Gastroesophageal sphincter (tissue), 4 donors: ENCODE data around the gene ALOXE3. TPM values are rescaled to one million over a fixed set of nuclear protein-coding genes. Genes with fewer than 3 reads are reported as not detected.

Experiments
- ATAC-seq: fragments of 150-250 bp; one replicate; pipeline ENCODE4 v1.9.1; 2016; ENCODE audit warnings: mild to moderate bottlenecking, moderate library complexity
- H3K27ac ChIP-seq, 4 donors: fragments of 200-600 bp; sonication (generic) in 3 of 4; 1 replicate in 3 of 4; 2 replicates in 1 of 4; pipeline ENCODE4 v1.5.1; 2016 to 2019
- H3K27me3 ChIP-seq: fragments of 200-600 bp; sonication (generic); one replicate; pipeline ENCODE4 v1.5.1; 2019
- H3K36me3 ChIP-seq, 2 donors: fragments of 200-600 bp; sonication (generic); one replicate each; pipeline ENCODE4 v1.5.1; 2019; ENCODE audit warnings: control low read depth in 1 of 2
- H3K4me1 ChIP-seq, 3 donors: fragments of 200-600 bp; sonication (generic); 1 replicate in 2 of 3; 2 replicates in 1 of 3; pipeline ENCODE4 v1.5.1; 2016 to 2019; ENCODE audit warnings: control low read depth in 2 of 3
- H3K4me3 ChIP-seq, 2 donors: fragments of 200-600 bp; sonication (generic); one replicate each; pipeline ENCODE4 v1.5.1; 2019; ENCODE audit warnings: mild to moderate bottlenecking in 1 of 2, moderate library complexity in 1 of 2
- H3K9me3 ChIP-seq, 3 donors: fragments of 200-600 bp; sonication (generic); one replicate each; pipeline ENCODE4 v1.5.1; 2017 to 2019; ENCODE audit warnings: control low read depth in 2 of 3
- EP300 ChIP-seq: sonication (generic); formaldehyde crosslinking; IDR thresholded peaks from one replicate; pipeline ENCODE4 v1.6.1; 2017; ENCODE audit warnings: antibody characterized with exemption, mild to moderate bottlenecking
- POLR2A ChIP-seq, 2 donors: fragments of 450-650 bp; IDR thresholded peaks; one replicate each; pipeline ENCODE4 v1.6.1; 2017; ENCODE audit warnings: antibody characterized with exemption in 2 of 2, mild to moderate bottlenecking in 2 of 2, moderate library complexity in 1 of 2
- POLR2AphosphoS5 ChIP-seq: sonication (generic); formaldehyde crosslinking; IDR thresholded peaks from one replicate; pipeline ENCODE4 v1.6.1; 2017; ENCODE audit warnings: antibody characterized with exemption
- WGBS, 2 donors: methylation state at CpG; one replicate each; pipeline ENCODE4 v1.1.5; 2018; ENCODE audit warnings: low coverage in 1 of 2; 5-methylcytosine and 5-hydroxymethylcytosine counted together
- total RNA-seq, 4 donors: library from RNA; depleted of rRNA; stranded (reverse); fragments of >200 nt; gene quantifications; one replicate each; pipeline ENCODE4 v1.1.0, GENCODE V29; 2016
- TF ChIP-seq, protein P1 (sequence below), 4 experiments: fragments of 200-600 bp in 2 of 4; fragments of 450-650 bp in 2 of 4; sonication (generic) in 1 of 4; IDR thresholded peaks; one replicate each; pipeline ENCODE4 v1.5.1; 2017 to 2019; ENCODE audit warnings: antibody characterized with exemption in 4 of 4, mild to moderate bottlenecking in 2 of 4, moderate library complexity in 2 of 4

The ALOXE3 gene
- total RNA-seq, 4 donors from 2014 or later: 0.37 TPM; not detected in 3

GRCh38 chr17:8162997-8163977 is 45.0 kb upstream of the ALOXE3 start:
- Histone ChIP-seq H3K27ac (peak overlapping the region; percentile 96 to 100 (median 98)), H3K4me3 (peak overlapping the region; percentile 69 to 87), H3K9me3 (no peaks in the 10 kb centered on the region), H3K27me3 (no peaks in the 10 kb centered on the region), H3K4me1 (peaks cover 9 to 62% (median 37%) of the 10 kb centered on the region in 3 donors), H3K36me3 (peaks cover 0 to 25% of the 10 kb centered on the region in 2 donors)
- TF ChIP-seq, protein P1, sequence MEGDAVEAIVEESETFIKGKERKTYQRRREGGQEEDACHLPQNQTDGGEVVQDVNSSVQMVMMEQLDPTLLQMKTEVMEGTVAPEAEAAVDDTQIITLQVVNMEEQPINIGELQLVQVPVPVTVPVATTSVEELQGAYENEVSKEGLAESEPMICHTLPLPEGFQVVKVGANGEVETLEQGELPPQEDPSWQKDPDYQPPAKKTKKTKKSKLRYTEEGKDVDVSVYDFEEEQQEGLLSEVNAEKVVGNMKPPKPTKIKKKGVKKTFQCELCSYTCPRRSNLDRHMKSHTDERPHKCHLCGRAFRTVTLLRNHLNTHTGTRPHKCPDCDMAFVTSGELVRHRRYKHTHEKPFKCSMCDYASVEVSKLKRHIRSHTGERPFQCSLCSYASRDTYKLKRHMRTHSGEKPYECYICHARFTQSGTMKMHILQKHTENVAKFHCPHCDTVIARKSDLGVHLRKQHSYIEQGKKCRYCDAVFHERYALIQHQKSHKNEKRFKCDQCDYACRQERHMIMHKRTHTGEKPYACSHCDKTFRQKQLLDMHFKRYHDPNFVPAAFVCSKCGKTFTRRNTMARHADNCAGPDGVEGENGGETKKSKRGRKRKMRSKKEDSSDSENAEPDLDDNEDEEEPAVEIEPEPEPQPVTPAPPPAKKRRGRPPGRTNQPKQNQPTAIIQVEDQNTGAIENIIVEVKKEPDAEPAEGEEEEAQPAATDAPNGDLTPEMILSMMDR (IDR thresholded peaks at IDR 0.05): no peak
- TF ChIP-seq POLR2A (IDR thresholded peaks at IDR 0.05) (no peak), POLR2AphosphoS5 (no peak), EP300 (no peak)
- ATAC-seq: peak; percentile 46
- WGBS, 2 donors: 0% methylated on average over 3 to 9 of the region's 55 CpGs

DNA sequence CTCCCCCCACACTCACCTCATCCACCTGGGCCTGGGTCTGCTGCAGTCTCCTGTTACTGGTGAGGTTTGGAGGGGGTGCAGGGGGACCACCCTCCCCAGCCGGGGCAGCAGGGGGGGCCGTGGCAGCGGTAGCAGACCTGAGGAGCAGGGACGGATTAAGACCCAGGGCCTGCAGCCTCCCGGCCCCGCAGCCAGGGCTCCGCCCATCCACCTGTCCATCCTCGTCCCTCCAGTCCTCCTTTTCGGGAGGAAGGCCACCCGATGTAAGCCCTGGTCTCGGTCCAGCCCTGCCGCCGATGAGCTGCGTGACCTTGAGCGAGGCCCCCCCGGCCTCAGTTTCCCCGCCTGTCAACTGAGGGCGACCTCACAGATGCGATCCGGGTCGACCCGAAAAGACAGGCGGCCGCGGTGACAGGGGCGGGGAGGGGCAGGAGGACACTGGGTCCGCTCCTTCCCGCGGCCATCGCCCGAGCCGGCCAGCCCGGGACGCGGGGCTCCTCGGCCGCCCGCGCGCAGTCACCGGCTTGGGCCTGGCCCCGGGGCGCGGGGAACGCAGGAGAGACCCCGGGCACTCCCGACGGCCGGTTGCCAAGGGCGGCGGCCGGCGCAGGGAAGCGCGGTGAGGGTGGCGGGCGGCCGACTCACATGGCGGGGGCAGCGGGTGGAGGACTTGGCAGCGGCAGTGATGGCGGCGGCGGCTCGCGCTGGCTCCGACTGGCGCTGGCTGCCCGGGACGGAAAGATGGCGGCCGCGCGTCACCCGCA is 44.1 kb upstream of the ALOXE3 start, which contains the start of gene VAMP2:
TSS of gene VAMP2 (minus strand) at position 716 of the 764 bp plus-strand sequence. CDS start at position 647, 69 bp downstream.
- ATAC-seq: peak; percentile 83
- TF ChIP-seq, protein P1 (IDR thresholded peaks at IDR 0.05): peak in 3 of 4 experiments; percentile 6 to 8 (median 8)
- TF ChIP-seq EP300 (no peak), POLR2A (IDR thresholded peaks at IDR 0.05) (peak; percentile 89), POLR2AphosphoS5 (peak; percentile 86)
- Histone ChIP-seq H3K36me3 (peaks cover 0 to 25% of the 10 kb centered on the region in 2 donors), H3K27ac (peak within 1 kb of the TSS; percentile 96 to 100 (median 98)), H3K4me1 (peaks cover 9 to 71% (median 40%) of the 10 kb centered on the region in 3 donors), H3K4me3 (peak within 1 kb of the TSS; percentile 69 to 87), H3K27me3 (no peaks in the 10 kb centered on the region), H3K9me3 (no peaks in the 10 kb centered on the region)
- no CpG with 5 or more reads among the region's 75 CpGs for WGBS, 2 donors

GRCh38 chr17:8161289-8162232 is 43.2 kb upstream of the ALOXE3 start:
- peak overlapping the region; percentile 96 to 100 (median 98) for H3K27ac ChIP-seq
- WGBS, 2 donors: 37 to 85% methylated on average over 2 to 13 of the region's 19 CpGs
- no peaks in the 10 kb centered on the region for H3K9me3 ChIP-seq
- H3K36me3 ChIP-seq: peaks cover 0 to 25% of the 10 kb centered on the region in 2 donors
- H3K4me1 ChIP-seq: peaks cover 9 to 78% (median 43%) of the 10 kb centered on the region in 3 donors
- no peak for ATAC-seq
- H3K4me3 ChIP-seq: peak overlapping the region; percentile 69 to 87
- H3K27me3 ChIP-seq: no peaks in the 10 kb centered on the region
- TF ChIP-seq POLR2AphosphoS5: no peak
- no peak for TF ChIP-seq EP300
- TF ChIP-seq, protein P1 (IDR thresholded peaks at IDR 0.05): no peak
- no peak for TF ChIP-seq POLR2A (IDR thresholded peaks at IDR 0.05)

DNA sequence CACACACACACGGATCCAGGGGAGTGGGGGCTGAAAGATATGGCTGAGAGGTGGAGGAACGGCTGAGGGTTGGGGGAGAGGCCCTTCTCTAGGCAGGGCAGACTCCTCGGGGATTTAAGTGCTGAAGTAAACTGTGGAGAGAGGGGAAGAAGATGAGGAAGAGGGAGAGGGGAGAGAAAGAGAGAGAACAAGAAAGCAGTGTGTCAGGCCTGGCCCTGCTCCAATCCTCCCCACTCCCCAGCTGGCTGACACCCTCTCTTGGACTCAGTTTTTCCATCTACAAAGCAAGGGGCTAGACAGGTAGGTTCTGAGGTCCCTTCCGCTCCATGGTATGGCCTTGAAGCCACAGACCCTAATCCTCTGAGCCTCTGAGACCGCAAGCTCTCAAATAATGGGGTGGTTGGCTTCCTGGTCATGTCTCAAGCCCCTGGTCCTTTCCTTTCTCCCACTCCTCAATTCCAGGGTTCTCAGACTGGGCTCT is 42.5 kb upstream of the ALOXE3 start:
- WGBS, 2 donors: 36% methylated on average over 5 of the region's 5 CpGs; no CpG with 5 or more reads in 1 of the 2 donors
- peak overlapping the region in 1 of 2 donors; percentile 87 for H3K4me3 ChIP-seq
- H3K27ac ChIP-seq: peak overlapping the region; percentile 32 to 100 (median 98)

More for the DNA sequence above, 42.5 kb upstream of the ALOXE3 start:
- H3K4me1 ChIP-seq: peaks cover 9 to 78% (median 43%) of the 10 kb centered on the region in 3 donors
- peaks cover 0 to 25% of the 10 kb centered on the region in 2 donors for H3K36me3 ChIP-seq
- ATAC-seq: no peak
- TF ChIP-seq, protein P1 (IDR thresholded peaks at IDR 0.05): no peak
- TF ChIP-seq EP300 (no peak), POLR2AphosphoS5 (no peak), POLR2A (IDR thresholded peaks at IDR 0.05) (no peak)
- no peaks in the 10 kb centered on the region for H3K9me3 ChIP-seq
- H3K27me3 ChIP-seq: no peaks in the 10 kb centered on the region
